CD14-positive monocyte (primary cell): ENCODE data around the gene KNSTRN. TPM values are rescaled to one million over a fixed set of nuclear protein-coding genes. Genes with fewer than 3 reads are reported as not detected.

Experiments used
- DNase-seq, 3 donors: peaks; one replicate each; pipeline ENCODE4 v3.0.0-alpha.2; 2011 to 2022
- H2AFZ ChIP-seq: 2 replicates; pipeline ENCODE4 v1.6.0; 2012; ENCODE audit warnings: mild to moderate bottlenecking, low read depth, low read length, inconsistent platforms; ENCODE audit not compliant: insufficient read depth, poor library complexity, severe bottlenecking
- H3K27ac ChIP-seq, 2 donors: 1 replicate in 1 of 2; 2 replicates in 1 of 2; pipeline ENCODE4 v1.5.1; 2012 to 2013; ENCODE audit warnings: low read length in 2 of 2, control low read depth in 1 of 2, inconsistent platforms in 1 of 2, low read depth in 1 of 2, mild to moderate bottlenecking in 1 of 2
- H3K27me3 ChIP-seq, 2 donors: one replicate each; pipeline versions ENCODE4 v1.6.0 to v1.6.1; 2011 to 2013; ENCODE audit warnings: low read length in 2 of 2; ENCODE audit not compliant: control insufficient read depth in 2 of 2, insufficient read depth in 2 of 2
- H3K36me3 ChIP-seq, 2 donors: replicated peaks in 1 of 2; 1 replicate in 1 of 2; 2 replicates in 1 of 2; pipeline versions ENCODE4 v1.5.1 to v1.6.1; 2012 to 2013; ENCODE audit warnings: low read length in 2 of 2, control low read depth in 1 of 2, inconsistent platforms in 1 of 2, mild to moderate bottlenecking in 1 of 2; ENCODE audit not compliant: insufficient read depth in 2 of 2, control insufficient read depth in 1 of 2
- H3K4me1 ChIP-seq, 2 donors: 1 replicate in 1 of 2; 2 replicates in 1 of 2; pipeline versions ENCODE4 v1.5.1 to v1.6.1; 2012 to 2013; ENCODE audit warnings: low read length in 2 of 2, control low read depth in 1 of 2, inconsistent platforms in 1 of 2, mild to moderate bottlenecking in 1 of 2, moderate library complexity in 1 of 2; ENCODE audit not compliant: insufficient read depth in 2 of 2, control insufficient read depth in 1 of 2
- H3K4me2 ChIP-seq: replicated peaks from 2 replicates; pipeline ENCODE3; 2012; ENCODE audit warnings: low read length, moderate library complexity, mild to moderate bottlenecking; ENCODE audit not compliant: poor library complexity, severe bottlenecking; ENCODE audit errors: extremely low read depth
- H3K4me3 ChIP-seq, 3 experiments: fragments of 200-600 bp in 1 of 3; sonication (generic) in 1 of 3; replicated peaks in 1 of 3; 1 replicate in 2 of 3; 2 replicates in 1 of 3; pipeline ENCODE4 v1.5.1; 2011 to 2013; ENCODE audit warnings: low read length in 3 of 3, mild to moderate bottlenecking in 3 of 3, control low read depth in 2 of 3, low read depth in 2 of 3, inconsistent platforms in 1 of 3, moderate library complexity in 1 of 3
- H3K79me2 ChIP-seq: 2 replicates; pipeline ENCODE4 v1.6.0; 2012; ENCODE audit warnings: mild to moderate bottlenecking, control low read depth, inconsistent platforms, low read length, moderate library complexity; ENCODE audit not compliant: insufficient read depth
- H3K9ac ChIP-seq: 2 replicates; pipeline ENCODE4 v1.6.0; 2017; ENCODE audit warnings: low read length, mild to moderate bottlenecking; ENCODE audit not compliant: insufficient read depth, poor library complexity, severe bottlenecking
- H3K9me3 ChIP-seq, 2 donors: replicated peaks in 1 of 2; 1 replicate in 1 of 2; 2 replicates in 1 of 2; pipeline versions ENCODE4 v1.5.1 to v1.6.1; 2012 to 2013; ENCODE audit warnings: low read length in 2 of 2, control low read depth in 1 of 2; ENCODE audit not compliant: control insufficient read depth in 1 of 2, insufficient read depth in 1 of 2
- H4K20me1 ChIP-seq: 2 replicates; pipeline ENCODE4 v1.6.0; 2012; ENCODE audit warnings: mild to moderate bottlenecking, low read length, control low read depth, moderate library complexity; ENCODE audit not compliant: insufficient read depth
- H3K27ac Mint-ChIP-seq, 7 donors: one replicate each; pipeline ENCODE4 v1.8.0; 2020; ENCODE audit warnings: mild to moderate bottlenecking in 7 of 7, mixed read lengths in 7 of 7, moderate library complexity in 6 of 7, inconsistent platforms in 2 of 7
- H3K27me3 Mint-ChIP-seq, 3 donors: one replicate each; pipeline ENCODE4 v1.8.0; 2021 to 2022; ENCODE audit warnings: low read depth in 3 of 3, mild to moderate bottlenecking in 3 of 3, mixed read lengths in 3 of 3, moderate library complexity in 3 of 3, inconsistent platforms in 1 of 3
- H3K36me3 Mint-ChIP-seq, 2 donors: one replicate each; pipeline ENCODE4 v1.8.0; 2020; ENCODE audit warnings: mixed read lengths in 2 of 2, inconsistent platforms in 1 of 2, mild to moderate bottlenecking in 1 of 2
- H3K4me1 Mint-ChIP-seq: one replicate; pipeline ENCODE4 v1.8.0; 2020; ENCODE audit warnings: mild to moderate bottlenecking, mixed read lengths
- H3K4me3 Mint-ChIP-seq, 2 donors: one replicate each; pipeline ENCODE4 v1.8.0; 2020; ENCODE audit warnings: mild to moderate bottlenecking in 2 of 2, mixed read lengths in 2 of 2, moderate library complexity in 1 of 2
- H3K9me3 Mint-ChIP-seq, 7 donors: one replicate each; pipeline ENCODE4 v1.8.0; 2020 to 2022; ENCODE audit warnings: mixed read lengths in 7 of 7, mild to moderate bottlenecking in 6 of 7, moderate library complexity in 6 of 7, inconsistent platforms in 2 of 7
- WGBS: methylation state at CpG from one replicate; pipeline ENCODE4 v1.1.5; 2013; ENCODE audit warnings: missing lambda C conversion rate; ENCODE audit not compliant: insufficient coverage; 5-methylcytosine and 5-hydroxymethylcytosine counted together
- intact Hi-C, 2 donors: fragments of 100-400 bp; cut with micrococcal nuclease; formaldehyde crosslinking; loops; one replicate each; pipeline versions ENCODE4 v1.15.0 to v1.15.1; 2023
- polyA plus RNA-seq, 3 donors: library from polyadenylated mRNA; depleted of rRNA in 1 of 3; unstranded in 2 of 3; stranded (reverse) in 1 of 3; fragments of 300-500 nt in 2 of 3; fragments of >200 nt in 1 of 3; fragmentation: Illumina TruSeq in 2 of 3; gene quantifications; 1 replicate in 2 of 3; 2 replicates in 1 of 3; pipeline ENCODE4 v1.2.3, GENCODE V29; 2012 to 2021
- TF ChIP-seq, protein P1 (sequence below): fragments of 200-600 bp; IDR thresholded peaks from one replicate; pipeline ENCODE4 v1.8.0; 2022; ENCODE audit warnings: antibody characterized with exemption, mild to moderate bottlenecking

KNSTRN gene
- polyA plus RNA-seq, 3 donors = 5.4 to 10.0 (median 7.9) TPM

DNA sequence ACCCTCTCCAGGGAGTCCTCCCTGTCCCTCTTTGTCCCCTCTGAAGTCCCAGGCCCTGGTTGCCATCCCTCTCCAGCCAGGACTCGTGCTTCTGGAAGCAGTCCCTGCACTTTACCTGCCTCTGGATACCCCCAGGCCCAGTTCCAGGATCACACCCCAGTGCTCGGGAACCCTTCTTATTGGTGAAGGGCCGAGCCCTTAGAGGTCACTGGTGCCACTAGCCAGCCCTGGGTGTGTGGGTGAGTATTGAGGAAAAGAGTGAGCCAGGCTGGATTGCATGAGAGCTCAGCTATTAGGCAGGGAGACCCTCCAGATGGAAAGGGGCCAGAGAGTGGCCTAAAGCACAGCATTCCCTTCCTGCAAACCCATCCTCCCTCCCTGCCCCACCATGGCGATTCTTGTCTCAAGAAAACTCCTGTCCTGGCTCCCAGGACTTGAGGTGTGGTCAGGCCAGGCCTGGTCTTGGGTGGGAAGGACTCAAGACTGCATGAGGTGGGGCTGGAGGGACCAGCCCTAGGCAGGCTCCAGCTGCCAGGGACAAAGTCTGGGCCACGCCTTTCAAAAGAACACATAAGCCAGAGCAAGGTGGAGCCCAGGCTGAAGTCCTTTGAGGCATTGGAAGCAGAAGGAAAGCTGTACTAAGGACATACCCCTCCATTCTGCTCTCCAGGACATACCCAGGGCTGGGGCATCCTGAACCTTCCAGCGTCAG, 36.5 kb upstream of the KNSTRN start:
- 89% methylated on average over 3 of the region's 6 CpGs for WGBS

DNA sequence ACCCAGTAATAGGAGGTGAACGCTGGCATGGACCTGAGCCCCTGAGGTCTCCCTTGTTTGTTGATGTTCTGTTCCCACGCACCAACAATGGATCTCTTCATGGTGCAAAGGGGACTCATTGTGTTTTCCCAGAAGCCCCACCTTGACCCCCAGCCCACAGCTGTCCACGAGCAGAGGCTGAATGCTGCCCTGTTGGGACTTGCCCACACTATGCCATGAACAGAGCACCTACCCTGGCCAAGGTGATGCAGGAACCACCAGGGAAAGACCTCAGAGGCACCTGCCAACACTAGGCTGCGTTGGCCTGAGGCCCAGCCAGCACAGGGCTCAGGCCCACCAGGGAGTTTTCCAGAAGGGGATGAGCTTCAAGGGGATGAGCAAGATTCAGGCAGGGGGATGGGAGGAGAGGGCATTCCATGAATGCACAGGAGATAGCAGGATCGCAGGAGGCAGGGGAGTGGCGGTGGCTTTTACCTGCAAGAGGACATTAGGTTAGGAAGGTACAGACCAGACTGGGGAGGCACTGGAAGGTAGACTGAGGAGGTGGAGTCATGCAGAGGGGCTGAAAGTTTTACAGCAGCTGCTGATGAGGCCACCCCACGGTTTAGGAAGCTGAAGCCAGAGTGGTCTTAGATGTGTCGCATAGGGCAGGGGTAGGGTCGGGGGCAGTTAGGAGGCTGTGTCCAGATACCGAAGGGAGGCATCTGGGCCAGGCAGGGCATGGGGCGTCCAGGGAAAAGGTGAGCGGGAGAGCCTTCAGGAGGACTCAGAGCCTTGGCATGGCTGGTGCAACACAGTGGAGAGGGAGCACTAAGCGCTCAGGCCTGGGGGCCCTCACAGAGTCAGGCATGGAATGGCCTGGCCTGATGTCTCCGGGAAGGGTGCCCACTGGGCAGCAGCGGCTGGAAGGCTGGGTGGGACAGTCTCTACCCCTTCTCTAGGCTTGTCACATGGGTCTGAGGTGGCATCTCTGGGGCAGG, 35.7 kb upstream of the KNSTRN start:
- Histone ChIP-seq H3K9ac (no peak overlapping the region), H3K27ac (no peak overlapping the region), H3K9me3 (no peaks in the 10 kb centered on the region), H2AFZ (no peak overlapping the region), H3K4me2 (no peak overlapping the region), H3K27me3 (no peaks in the 10 kb centered on the region), H3K4me1 (peaks cover 12 to 23% of the 10 kb centered on the region in 2 donors), H4K20me1 (no peaks in the 10 kb centered on the region), H3K79me2 (no peaks in the 10 kb centered on the region), H3K4me3 (no peak overlapping the region), H3K36me3 (no peaks in the 10 kb centered on the region)
- H3K4me1 Mint-ChIP-seq = peaks cover 14% of the 10 kb centered on the region
- H3K36me3 Mint-ChIP-seq = no peaks in the 10 kb centered on the region
- H3K27me3 Mint-ChIP-seq = peaks cover 0 to 9% (median 7%) of the 10 kb centered on the region in 3 donors
- intact Hi-C loops = no loop called here
- DNase-seq = no peak
- no peak overlapping the region for H3K27ac Mint-ChIP-seq
- no peak overlapping the region for H3K4me3 Mint-ChIP-seq
- 95% methylated on average over 14 of the region's 15 CpGs for WGBS
- H3K9me3 Mint-ChIP-seq = peaks cover 0 to 5% (median 0%) of the 10 kb centered on the region in 7 donors
- TF ChIP-seq, protein P1, sequence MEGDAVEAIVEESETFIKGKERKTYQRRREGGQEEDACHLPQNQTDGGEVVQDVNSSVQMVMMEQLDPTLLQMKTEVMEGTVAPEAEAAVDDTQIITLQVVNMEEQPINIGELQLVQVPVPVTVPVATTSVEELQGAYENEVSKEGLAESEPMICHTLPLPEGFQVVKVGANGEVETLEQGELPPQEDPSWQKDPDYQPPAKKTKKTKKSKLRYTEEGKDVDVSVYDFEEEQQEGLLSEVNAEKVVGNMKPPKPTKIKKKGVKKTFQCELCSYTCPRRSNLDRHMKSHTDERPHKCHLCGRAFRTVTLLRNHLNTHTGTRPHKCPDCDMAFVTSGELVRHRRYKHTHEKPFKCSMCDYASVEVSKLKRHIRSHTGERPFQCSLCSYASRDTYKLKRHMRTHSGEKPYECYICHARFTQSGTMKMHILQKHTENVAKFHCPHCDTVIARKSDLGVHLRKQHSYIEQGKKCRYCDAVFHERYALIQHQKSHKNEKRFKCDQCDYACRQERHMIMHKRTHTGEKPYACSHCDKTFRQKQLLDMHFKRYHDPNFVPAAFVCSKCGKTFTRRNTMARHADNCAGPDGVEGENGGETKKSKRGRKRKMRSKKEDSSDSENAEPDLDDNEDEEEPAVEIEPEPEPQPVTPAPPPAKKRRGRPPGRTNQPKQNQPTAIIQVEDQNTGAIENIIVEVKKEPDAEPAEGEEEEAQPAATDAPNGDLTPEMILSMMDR = no peak

More for the DNA sequence above, 36.5 kb upstream of the KNSTRN start:
- H2AFZ ChIP-seq = no peak overlapping the region
- peaks cover 19% of the 10 kb centered on the region for H3K4me1 Mint-ChIP-seq
- H3K27ac Mint-ChIP-seq = no peak overlapping the region
- H3K4me1 ChIP-seq = peaks cover 17 to 30% of the 10 kb centered on the region in 2 donors
- no peaks in the 10 kb centered on the region for H3K79me2 ChIP-seq
- H4K20me1 ChIP-seq = no peaks in the 10 kb centered on the region
- no peak overlapping the region for H3K27ac ChIP-seq
- intact Hi-C loops = loop anchor here in 1 of 2 donors (2.0 kb wide), 1 partner anchor 75 kb away; no protein-coding TSS in a partner anchor
- H3K4me3 ChIP-seq = no peak overlapping the region
- no peak overlapping the region for H3K4me2 ChIP-seq
- no peaks in the 10 kb centered on the region for H3K27me3 ChIP-seq
- H3K36me3 Mint-ChIP-seq = no peaks in the 10 kb centered on the region
- TF ChIP-seq, protein P1 = no peak
- no peak overlapping the region for H3K9ac ChIP-seq
- DNase-seq = no peak
- peaks cover 0 to 5% (median 0%) of the 10 kb centered on the region in 7 donors for H3K9me3 Mint-ChIP-seq
- no peaks in the 10 kb centered on the region for H3K36me3 ChIP-seq
- H3K4me3 Mint-ChIP-seq = no peak overlapping the region
- no peaks in the 10 kb centered on the region for H3K9me3 ChIP-seq
- peaks cover 0 to 9% (median 7%) of the 10 kb centered on the region in 3 donors for H3K27me3 Mint-ChIP-seq
